Measurements from ENCODE around the gene FASN. TPM values are rescaled to one million over a fixed set of nuclear protein-coding genes. Genes with fewer than 3 reads are reported as not detected.

FASN gene
- total RNA-seq, 2 donors from 2014 or later, result 16.3 to 388 TPM

DNA sequence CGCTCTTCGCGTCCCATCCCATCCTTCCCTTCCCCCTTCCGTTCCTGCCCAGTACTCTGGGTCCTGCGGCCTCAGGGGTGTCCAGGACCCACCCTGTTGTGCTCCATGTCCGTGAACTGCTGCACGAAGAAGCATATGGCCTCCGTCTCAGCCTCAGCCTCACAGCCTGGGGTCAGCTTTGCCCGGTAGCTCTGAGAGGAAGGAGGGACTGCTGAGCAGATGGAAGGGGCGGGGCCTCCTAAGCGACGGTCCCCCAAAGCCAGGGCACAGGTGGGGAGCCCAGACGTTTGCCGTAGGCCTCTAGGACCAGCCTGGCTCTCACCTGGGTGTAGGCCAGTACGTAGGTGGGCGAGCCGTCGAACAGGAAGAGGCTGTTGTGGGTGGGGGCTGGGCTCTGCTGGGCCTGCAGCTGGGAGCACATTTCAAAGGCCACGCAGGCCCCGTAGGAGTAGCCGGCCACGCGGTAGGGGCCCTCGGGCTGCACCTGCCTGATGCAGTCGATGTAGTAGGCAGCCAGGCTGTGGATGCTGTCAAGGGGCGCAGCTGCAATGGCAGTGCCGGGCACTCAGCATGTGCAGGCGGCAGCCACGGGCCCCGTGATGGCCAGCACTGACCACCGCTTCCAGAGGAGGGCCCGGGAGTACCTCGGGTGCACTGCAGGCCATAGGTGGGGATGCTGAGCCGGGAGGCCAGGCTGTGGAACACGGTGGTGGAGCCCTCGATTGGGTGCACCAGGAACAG is 17.8 kb downstream of the FASN start:
- intact Hi-C loops (cut with DNase I), result no loop called here
- TF ChIP-seq CTCF (IDR thresholded peaks at IDR 0.05), result no peak
- TF ChIP-seq POLR2A (IDR thresholded peaks at IDR 0.05), result no peak
- Histone ChIP-seq H3K4me3 (no peak overlapping the region), H3K4me1 (no peaks in the 10 kb centered on the region), H3K36me3 (replicated peaks in 1 of 2; ENCODE audit: insufficient read depth in 1 of 2, low read depth in 2 of 2) (peaks cover 12 to 27% of the 10 kb centered on the region in 2 donors), H3K9me3 (no peaks in the 10 kb centered on the region), H3K27ac (no peak overlapping the region), H3K27me3 (no peaks in the 10 kb centered on the region)
- ATAC-seq (no peak), DNase-seq (no peak)
- 92% methylated on average over 12 to 36 of the region's 36 CpGs for WGBS, 2 donors

GRCh38 chr17:82079001-82079677 is 18.9 kb downstream of the FASN start:
- no peak overlapping the region for H3K27ac ChIP-seq
- H3K27me3 ChIP-seq, result no peaks in the 10 kb centered on the region
- H3K4me3 ChIP-seq, result no peak overlapping the region
- TF ChIP-seq CTCF (IDR thresholded peaks at IDR 0.05) (no peak), POLR2A (IDR thresholded peaks at IDR 0.05) (no peak)
- no peak for ATAC-seq
- no peaks in the 10 kb centered on the region for H3K9me3 ChIP-seq
- intact Hi-C loops (cut with DNase I), result no loop called here
- no peaks in the 10 kb centered on the region for H3K4me1 ChIP-seq
- no peak for DNase-seq
- H3K36me3 ChIP-seq (replicated peaks in 1 of 2; ENCODE audit: insufficient read depth in 1 of 2, low read depth in 2 of 2), result peaks cover 11 to 22% of the 10 kb centered on the region in 2 donors
- WGBS, 2 donors, result 91 to 96% methylated on average over 39 to 42 of the region's 47 CpGs

GRCh38 chr17:82078433-82078832 is 19.6 kb downstream of the FASN start:
- H3K36me3 ChIP-seq (replicated peaks in 1 of 2; ENCODE audit: insufficient read depth in 1 of 2, low read depth in 2 of 2), result peaks cover 4 to 15% of the 10 kb centered on the region in 2 donors
- no peak overlapping the region for H3K27ac ChIP-seq
- no peak overlapping the region for H3K4me3 ChIP-seq
- no peaks in the 10 kb centered on the region for H3K27me3 ChIP-seq
- no peaks in the 10 kb centered on the region for H3K9me3 ChIP-seq
- no peak for DNase-seq
- TF ChIP-seq POLR2A (IDR thresholded peaks at IDR 0.05), result no peak
- TF ChIP-seq CTCF (IDR thresholded peaks at IDR 0.05), result no peak
- no peaks in the 10 kb centered on the region for H3K4me1 ChIP-seq
- intact Hi-C loops (cut with DNase I), result no loop called here
- no peak for ATAC-seq
- WGBS, 2 donors, result 92 to 94% methylated on average over 8 to 14 of the region's 18 CpGs

DNA sequence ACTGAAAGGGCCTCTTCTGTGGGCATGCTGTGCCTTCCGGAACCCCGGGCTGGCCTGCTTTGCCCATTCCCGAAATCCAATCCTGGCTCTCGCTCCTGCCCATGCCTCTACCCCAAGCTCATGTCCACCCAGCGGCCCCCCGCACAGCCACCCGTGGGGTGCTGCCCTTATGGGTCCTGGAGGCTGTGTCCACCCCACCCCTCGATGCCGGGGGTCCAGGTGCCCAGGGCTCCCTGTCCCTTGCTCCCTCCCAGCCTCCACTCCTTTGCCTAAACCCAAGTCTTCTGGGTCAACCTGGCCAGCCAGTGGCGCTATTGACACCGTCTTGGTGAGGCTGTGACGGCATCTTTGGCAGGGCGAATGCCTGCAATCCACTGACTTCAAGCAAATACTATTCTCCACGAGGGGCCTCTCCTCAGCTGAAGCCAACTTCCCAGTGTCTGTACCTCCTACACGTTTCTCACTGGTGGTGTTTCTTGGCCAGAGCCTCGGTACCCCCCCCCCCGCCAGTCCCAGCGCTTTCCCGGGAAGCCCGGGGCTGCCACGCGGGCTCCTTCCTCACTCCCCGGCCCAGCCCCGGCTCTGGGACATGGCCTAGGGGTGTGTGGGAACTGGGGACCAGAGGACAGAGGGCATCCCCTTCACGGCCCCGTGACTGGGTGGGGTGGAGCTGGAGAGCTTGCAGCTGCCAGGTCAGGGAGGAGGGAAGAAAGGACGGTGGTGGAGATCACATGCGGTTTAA is 20.2 kb downstream of the FASN start:
- 73 to 75% methylated on average over 23 to 28 of the region's 28 CpGs for WGBS, 2 donors
- no peak for ATAC-seq

More for the DNA sequence above, 20.2 kb downstream of the FASN start:
- Histone ChIP-seq H3K36me3 (replicated peaks in 1 of 2; ENCODE audit: insufficient read depth in 1 of 2, low read depth in 2 of 2) (peaks cover 0 to 9% of the 10 kb centered on the region in 2 donors), H3K4me3 (no peak overlapping the region), H3K27me3 (no peaks in the 10 kb centered on the region), H3K27ac (no peak overlapping the region), H3K9me3 (no peaks in the 10 kb centered on the region), H3K4me1 (no peaks in the 10 kb centered on the region)
- no peak for TF ChIP-seq CTCF (IDR thresholded peaks at IDR 0.05)
- no peak for TF ChIP-seq POLR2A (IDR thresholded peaks at IDR 0.05)
- DNase-seq, result no peak
- intact Hi-C loops (cut with DNase I), result no loop called here

Measured in body of pancreas (tissue), 4 donors.